Mesothelial cell of epicardium (in vitro differentiated cells): ENCODE data around the gene ATXN3L. TPM values are rescaled to one million over a fixed set of nuclear protein-coding genes. Genes with fewer than 3 reads are reported as not detected.

ENCODE experiments used
- DNase-seq, 2 experiments: peaks; one replicate each; pipeline ENCODE4 v3.0.0; 2021; ENCODE audit warnings: low spot score in 2 of 2; ENCODE audit not compliant: unreplicated experiment in 2 of 2
- H3K27ac Mint-ChIP-seq: 2 replicates; pipeline ENCODE4 v1.8.0; 2021; ENCODE audit warnings: mixed read lengths
- H3K27me3 Mint-ChIP-seq: 2 replicates; pipeline ENCODE4 v1.8.0; 2021; ENCODE audit warnings: low read depth, mixed read lengths
- H3K36me3 Mint-ChIP-seq: 2 replicates; pipeline ENCODE4 v1.8.0; 2021; ENCODE audit warnings: mixed read lengths
- H3K4me1 Mint-ChIP-seq: 2 replicates; pipeline ENCODE4 v1.8.0; 2021; ENCODE audit warnings: mixed read lengths
- H3K4me3 Mint-ChIP-seq: 2 replicates; pipeline ENCODE4 v1.8.0; 2021; ENCODE audit warnings: mild to moderate bottlenecking, moderate library complexity, mixed read lengths
- H3K9me3 Mint-ChIP-seq: 2 replicates; pipeline ENCODE4 v1.8.0; 2021; ENCODE audit warnings: mixed read lengths
- total RNA-seq: library from RNA; stranded (reverse); gene quantifications from 3 replicates; pipeline ENCODE4 v1.2.1, GENCODE V29; 2021
- TF ChIP-seq, protein P1 (sequence below): fragments of 200-600 bp; sonication (generic); IDR thresholded peaks from one replicate; pipeline ENCODE4 v1.5.0; 2021; ENCODE audit warnings: antibody characterized with exemption; ENCODE audit not compliant: unreplicated experiment

Gene ATXN3L
- not detected in 3 replicates for total RNA-seq

DNA sequence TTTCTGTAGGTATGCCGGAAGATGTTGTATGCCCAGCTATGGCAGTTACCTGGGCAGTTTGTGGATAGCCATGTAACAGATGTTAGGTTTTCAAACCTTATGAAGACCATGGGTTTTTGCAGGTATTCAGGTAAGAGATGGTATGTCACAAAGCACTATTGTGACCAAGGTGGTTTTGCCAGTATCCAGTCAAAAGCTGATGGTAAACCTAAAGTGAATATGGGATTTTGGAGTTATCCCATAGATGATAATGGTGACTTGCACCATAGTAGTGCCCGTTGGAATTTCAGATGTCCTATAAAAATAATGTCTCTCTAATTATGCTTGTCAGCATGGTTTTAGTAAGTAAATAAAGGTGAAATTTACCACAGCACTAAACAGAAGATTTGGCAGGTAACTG lies at the start of gene ATXN3L:
ATXN3L (minus strand) TSS at position 101 of the 400 bp plus-strand sequence. CDS start 119 bp downstream, outside the sequence.
- Mint-ChIP-seq H3K4me1 (no peaks in the 10 kb centered on the region), H3K27me3 (no peaks in the 10 kb centered on the region), H3K4me3 (no peak within 1 kb of the TSS), H3K27ac (no peak within 1 kb of the TSS), H3K9me3 (peaks cover 84% of the 10 kb centered on the region), H3K36me3 (no peaks in the 10 kb centered on the region)
- TF ChIP-seq, protein P1, sequence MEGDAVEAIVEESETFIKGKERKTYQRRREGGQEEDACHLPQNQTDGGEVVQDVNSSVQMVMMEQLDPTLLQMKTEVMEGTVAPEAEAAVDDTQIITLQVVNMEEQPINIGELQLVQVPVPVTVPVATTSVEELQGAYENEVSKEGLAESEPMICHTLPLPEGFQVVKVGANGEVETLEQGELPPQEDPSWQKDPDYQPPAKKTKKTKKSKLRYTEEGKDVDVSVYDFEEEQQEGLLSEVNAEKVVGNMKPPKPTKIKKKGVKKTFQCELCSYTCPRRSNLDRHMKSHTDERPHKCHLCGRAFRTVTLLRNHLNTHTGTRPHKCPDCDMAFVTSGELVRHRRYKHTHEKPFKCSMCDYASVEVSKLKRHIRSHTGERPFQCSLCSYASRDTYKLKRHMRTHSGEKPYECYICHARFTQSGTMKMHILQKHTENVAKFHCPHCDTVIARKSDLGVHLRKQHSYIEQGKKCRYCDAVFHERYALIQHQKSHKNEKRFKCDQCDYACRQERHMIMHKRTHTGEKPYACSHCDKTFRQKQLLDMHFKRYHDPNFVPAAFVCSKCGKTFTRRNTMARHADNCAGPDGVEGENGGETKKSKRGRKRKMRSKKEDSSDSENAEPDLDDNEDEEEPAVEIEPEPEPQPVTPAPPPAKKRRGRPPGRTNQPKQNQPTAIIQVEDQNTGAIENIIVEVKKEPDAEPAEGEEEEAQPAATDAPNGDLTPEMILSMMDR, result no peak
- DNase-seq, result no peak

DNA sequence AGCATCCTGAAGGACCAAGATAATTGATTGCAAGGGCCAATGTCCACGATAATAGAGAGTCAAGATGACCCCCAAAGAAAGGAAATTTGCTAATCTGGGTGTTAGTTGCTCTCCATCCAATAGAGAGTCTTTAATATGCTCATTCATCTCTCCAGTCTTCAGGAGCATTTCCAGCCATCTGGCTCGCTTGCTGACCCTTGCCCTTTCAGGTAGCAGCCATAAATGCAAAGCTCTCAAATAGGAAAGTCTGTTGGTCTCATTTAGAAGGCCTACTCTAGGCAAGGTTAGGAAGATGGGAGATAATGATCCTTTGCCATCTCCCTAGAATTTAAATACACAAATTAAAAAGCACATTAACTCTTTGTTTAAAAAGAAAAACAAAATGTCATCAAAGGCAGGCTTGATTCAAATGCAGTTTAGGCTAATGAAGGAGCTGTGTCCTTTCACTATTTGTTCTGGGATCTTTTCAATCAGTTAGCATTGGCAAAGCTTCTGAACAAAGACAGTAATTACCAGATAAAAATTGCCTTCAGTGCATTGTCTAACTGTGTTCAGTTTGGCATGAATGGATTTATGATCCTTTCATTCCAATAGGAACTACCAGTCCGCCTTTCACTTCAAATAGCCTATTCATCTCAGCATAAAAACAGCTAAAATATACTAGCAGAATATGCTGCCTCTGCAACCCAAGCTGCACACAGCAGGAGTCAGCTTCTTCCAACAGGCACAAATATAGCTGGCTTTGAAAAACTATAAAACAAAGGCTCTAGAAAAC lies 49.6 kb upstream of the ATXN3L start:
- DNase-seq, result no peak
- TF ChIP-seq, protein P1, result no peak
- peaks cover 10% of the 10 kb centered on the region for H3K4me1 Mint-ChIP-seq
- H3K9me3 Mint-ChIP-seq, result peaks cover 34% of the 10 kb centered on the region
- H3K36me3 Mint-ChIP-seq, result no peaks in the 10 kb centered on the region
- H3K27ac Mint-ChIP-seq, result no peak overlapping the region
- no peak overlapping the region for H3K4me3 Mint-ChIP-seq
- no peaks in the 10 kb centered on the region for H3K27me3 Mint-ChIP-seq

DNA sequence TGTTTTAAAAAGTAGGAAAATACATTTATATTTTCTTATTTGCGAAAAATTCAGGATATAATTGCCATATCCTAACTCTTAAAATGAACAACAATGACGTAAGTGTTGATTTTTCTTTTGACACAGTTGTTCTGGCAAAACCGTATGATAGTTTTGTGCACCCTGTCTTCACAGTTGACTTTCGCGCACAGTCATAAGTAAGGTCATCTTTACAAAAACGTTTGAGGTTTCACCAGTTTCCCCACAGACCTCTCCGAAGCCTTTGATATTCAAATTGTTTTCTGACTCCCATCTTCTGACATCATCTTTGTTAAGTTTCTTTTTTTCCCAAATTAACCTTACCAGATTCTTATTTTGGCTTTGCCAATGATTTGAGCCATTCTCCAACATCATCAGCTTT lies 48.1 kb upstream of the ATXN3L start:
- H3K4me1 Mint-ChIP-seq, result peaks cover 6% of the 10 kb centered on the region
- no peak overlapping the region for H3K27ac Mint-ChIP-seq
- TF ChIP-seq, protein P1, result no peak
- H3K27me3 Mint-ChIP-seq, result no peaks in the 10 kb centered on the region
- H3K9me3 Mint-ChIP-seq, result peaks cover 34% of the 10 kb centered on the region
- no peak for DNase-seq
- no peaks in the 10 kb centered on the region for H3K36me3 Mint-ChIP-seq
- H3K4me3 Mint-ChIP-seq, result no peak overlapping the region

DNA sequence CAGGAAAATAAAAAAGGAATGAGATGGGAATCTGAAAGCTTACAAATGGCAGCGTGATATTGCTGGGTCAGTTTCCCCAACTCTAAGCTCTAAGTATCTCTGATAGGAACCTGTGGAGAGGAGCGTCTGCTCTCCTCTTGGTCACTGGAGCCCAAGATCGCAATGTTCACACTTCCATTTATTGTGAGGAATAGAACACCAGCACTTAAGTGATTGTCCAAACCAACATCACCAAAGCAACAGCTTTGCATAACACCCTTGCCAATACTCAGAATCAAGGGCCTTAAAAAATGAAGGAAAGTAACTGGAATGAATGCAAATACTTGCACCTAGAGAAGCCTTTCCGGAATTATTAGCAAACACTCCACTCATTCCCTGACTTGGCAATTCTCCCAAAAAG lies 46.8 kb upstream of the ATXN3L start:
- Mint-ChIP-seq H3K36me3 (no peaks in the 10 kb centered on the region), H3K27me3 (no peaks in the 10 kb centered on the region), H3K4me1 (peaks cover 6% of the 10 kb centered on the region), H3K9me3 (peaks cover 31% of the 10 kb centered on the region), H3K27ac (no peak overlapping the region), H3K4me3 (no peak overlapping the region)
- TF ChIP-seq, protein P1, result no peak
- DNase-seq, result no peak

DNA sequence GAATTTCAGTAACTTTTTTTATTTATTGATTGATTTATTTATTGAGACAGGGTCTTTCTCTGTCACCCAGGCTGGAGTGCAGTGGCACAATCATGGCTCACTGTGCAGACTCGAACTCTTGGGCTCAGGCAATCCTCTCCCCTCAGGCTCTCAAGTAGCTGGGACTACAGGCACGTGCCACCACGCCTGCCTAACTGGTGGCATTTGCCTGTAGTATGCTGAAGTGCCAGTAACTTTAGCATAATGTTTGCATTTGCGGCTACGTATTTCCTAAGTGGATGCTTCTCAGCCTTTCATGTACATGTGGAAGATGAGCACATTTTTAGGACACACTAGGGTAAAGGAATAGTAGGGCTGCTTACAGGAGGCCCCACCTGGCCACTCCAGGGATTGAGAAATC lies 45.3 kb upstream of the ATXN3L start:
- no peak overlapping the region for H3K4me3 Mint-ChIP-seq
- H3K9me3 Mint-ChIP-seq, result peaks cover 27% of the 10 kb centered on the region
- TF ChIP-seq, protein P1, result no peak
- peaks cover 6% of the 10 kb centered on the region for H3K4me1 Mint-ChIP-seq
- no peak for DNase-seq
- no peaks in the 10 kb centered on the region for H3K36me3 Mint-ChIP-seq
- no peaks in the 10 kb centered on the region for H3K27me3 Mint-ChIP-seq
- H3K27ac Mint-ChIP-seq, result no peak overlapping the region
